ENCODE data around the gene WDR48. TPM values are rescaled to one million over a fixed set of nuclear protein-coding genes. Genes with fewer than 3 reads are reported as not detected.
A peak's percentile ranks its signal among the peaks of the same experiment; 100 is the strongest.
"Not testable (repeated sequence)": the region's sequence is repeated elsewhere in the genome, so short reads cannot be mapped to it uniquely, and the experiment has no call there.

The WDR48 gene
- total RNA-seq, 1 donor from 2014 or later = 36.7 TPM

DNA sequence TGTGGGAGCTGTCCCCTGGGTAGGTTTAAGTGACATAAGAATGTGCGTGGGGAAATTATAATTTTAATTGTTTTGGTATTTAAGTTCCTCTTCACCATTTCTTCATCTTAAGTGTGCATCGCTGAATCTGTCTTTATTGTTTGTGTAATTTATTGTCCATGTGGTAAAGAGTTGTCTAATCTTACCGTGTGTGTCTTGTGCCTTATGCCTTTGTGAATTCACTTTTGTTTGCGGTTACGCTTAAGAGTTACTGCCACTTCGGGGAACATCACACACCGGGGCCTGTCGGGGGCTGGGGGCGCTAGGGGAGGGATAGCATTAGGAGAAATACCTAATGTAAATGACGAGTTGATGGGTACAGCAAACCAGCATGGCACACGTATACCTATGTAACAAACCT lies 767 bp downstream of the WDR48 start:
- intact Hi-C loops (cut with DNase I) = no loop called here
- peaks cover 14% of the 10 kb centered on the region for H3K4me1 ChIP-seq
- DNase-seq (no peak), ATAC-seq (no peak)
- no peak for TF ChIP-seq CTCF (IDR thresholded peaks at IDR 0.05)
- H3K9me3 ChIP-seq = no peaks in the 10 kb centered on the region
- H3K27ac ChIP-seq = peak overlapping the region; percentile 95
- peak overlapping the region; percentile 94 for H3K4me3 ChIP-seq
- no peaks in the 10 kb centered on the region for H3K27me3 ChIP-seq
- no peaks in the 10 kb centered on the region for H3K36me3 ChIP-seq

DNA sequence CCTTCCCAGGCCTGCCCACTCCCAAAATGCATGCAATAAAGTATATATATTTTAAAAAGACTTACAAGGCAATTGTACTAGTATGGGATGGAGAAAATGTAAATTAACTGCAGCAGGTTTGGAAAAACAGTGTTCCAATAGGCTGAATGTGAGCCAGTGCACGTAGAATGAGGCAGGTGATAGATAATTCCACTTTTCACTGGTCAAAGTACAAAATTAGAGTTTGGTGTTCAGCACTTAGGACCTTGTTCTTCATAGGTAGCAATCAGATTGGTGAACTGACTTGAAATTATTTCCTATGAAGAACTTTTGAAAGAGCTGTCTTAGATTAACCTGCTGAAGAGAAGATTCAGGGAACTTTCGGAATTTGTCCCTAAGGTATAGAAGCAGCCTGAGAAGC lies 1.9 kb downstream of the WDR48 start:
- intact Hi-C loops (cut with DNase I) = no loop called here
- TF ChIP-seq CTCF (IDR thresholded peaks at IDR 0.05) = no peak
- ATAC-seq = no peak

DNA sequence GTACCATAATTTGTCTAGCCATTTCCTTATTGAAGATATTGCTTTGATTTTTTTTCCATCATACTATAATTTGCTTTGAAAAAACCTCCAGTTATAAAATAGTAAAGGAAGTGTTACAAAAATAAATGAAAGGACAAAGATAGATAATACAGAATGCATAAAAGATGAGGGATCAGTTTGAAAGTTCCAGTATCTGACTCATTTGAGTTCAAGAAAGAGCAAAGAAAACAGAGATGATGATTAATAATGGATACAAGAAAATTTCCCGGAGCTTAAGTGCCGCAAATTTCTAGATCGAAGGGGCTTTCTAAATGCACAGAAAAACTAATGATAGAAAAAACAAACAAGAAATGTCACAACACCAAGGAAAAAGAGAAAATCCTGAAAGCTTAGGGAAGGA lies 4.3 kb downstream of the WDR48 start:
- Histone ChIP-seq H3K27ac (no peak overlapping the region), H3K9me3 (no peaks in the 10 kb centered on the region), H3K36me3 (no peaks in the 10 kb centered on the region), H3K4me3 (no peak overlapping the region), H3K4me1 (peaks cover 14% of the 10 kb centered on the region), H3K27me3 (no peaks in the 10 kb centered on the region)
- TF ChIP-seq CTCF (IDR thresholded peaks at IDR 0.05) = no peak
- intact Hi-C loops (cut with DNase I) = no loop called here
- DNase-seq = no peak
- no peak for ATAC-seq

More for the DNA sequence above, 1.9 kb downstream of the WDR48 start:
- H3K36me3 ChIP-seq = no peaks in the 10 kb centered on the region
- peaks cover 14% of the 10 kb centered on the region for H3K4me1 ChIP-seq
- H3K4me3 ChIP-seq = no peak overlapping the region
- no peaks in the 10 kb centered on the region for H3K27me3 ChIP-seq
- DNase-seq = no peak
- no peaks in the 10 kb centered on the region for H3K9me3 ChIP-seq
- no peak overlapping the region for H3K27ac ChIP-seq

GRCh38 chr3:39061228-39061627 lies 9.4 kb downstream of the WDR48 start:
- H3K4me1 ChIP-seq; H3K36me3 ChIP-seq; H3K9me3 ChIP-seq; H3K4me3 ChIP-seq; intact Hi-C loops (cut with DNase I); H3K27me3 ChIP-seq; H3K27ac ChIP-seq; DNase-seq; ATAC-seq: not testable (repeated sequence)

GRCh38 chr3:39062180-39062579 lies 10.4 kb downstream of the WDR48 start:
- Histone ChIP-seq H3K27ac (no peak overlapping the region), H3K9me3 (no peaks in the 10 kb centered on the region), H3K4me3 (no peak overlapping the region), H3K36me3 (peaks cover 17% of the 10 kb centered on the region), H3K4me1 (no peaks in the 10 kb centered on the region), H3K27me3 (no peaks in the 10 kb centered on the region)
- ATAC-seq = no peak
- no peak for DNase-seq
- intact Hi-C loops (cut with DNase I) = no loop called here
- TF ChIP-seq CTCF (IDR thresholded peaks at IDR 0.05) = no peak

- intact Hi-C loops (cut with DNase I) = no loop called here
- no peak for TF ChIP-seq CTCF (IDR thresholded peaks at IDR 0.05)
- H3K27ac ChIP-seq = no peak overlapping the region
Measured at GRCh38 chr3:39063143-39063542, 11.3 kb downstream of the WDR48 start.

More at GRCh38 chr3:39063143-39063542, 11.3 kb downstream of the WDR48 start:
- ATAC-seq (no peak), DNase-seq (no peak)
- Histone ChIP-seq H3K36me3 (peaks cover 26% of the 10 kb centered on the region), H3K4me1 (no peaks in the 10 kb centered on the region), H3K4me3 (no peak overlapping the region), H3K9me3 (no peaks in the 10 kb centered on the region), H3K27me3 (no peaks in the 10 kb centered on the region)

All from upper lobe of right lung (tissue), 1 donor.